H1 (cell line): Measurements from ENCODE around the gene ABLIM1. TPM values are rescaled to one million over a fixed set of nuclear protein-coding genes. Genes with fewer than 3 reads are reported as not detected.

ENCODE experiments used
- CTCF ChIA-PET: fragments of 300-600 bp; sonication (Branson Sonifier 250); formaldehyde crosslinking; loops from one replicate; lab custom pipeline; 2021; ENCODE audit not compliant: partially characterized antibody; lab: Charles Lee
- POLR2A ChIA-PET: fragments of 300-600 bp; sonication (Branson Sonifier 250); formaldehyde crosslinking; loops from one replicate; lab custom pipeline; 2021; ENCODE audit warnings: inconsistent platforms; ENCODE audit not compliant: partially characterized antibody; lab: Charles Lee
- DNase-seq, 2 experiments: peaks; one replicate each; pipeline versions ENCODE4 v3.0.0 to v3.0.0-alpha.2; 2010 to 2022; ENCODE audit warnings: low spot score in 2 of 2, low read depth in 1 of 2, mixed read lengths in 1 of 2
- FAIRE-seq: peaks from 2 replicates; lab custom pipeline; 2011; peaks lifted over from hg19 to GRCh38; lab: Jason Lieb, UNC
- H2AFZ ChIP-seq: 2 replicates; pipeline ENCODE4 v1.8.1; 2012; ENCODE audit warnings: low read length, inconsistent platforms
- H2AK5ac ChIP-seq: 2 replicates; pipeline ENCODE4 v1.6.1; 2013; ENCODE audit warnings: low read depth, low read length
- H2BK120ac ChIP-seq: replicated peaks from 2 replicates; pipeline ENCODE3; 2013; ENCODE audit warnings: low read depth, low read length, inconsistent platforms
- H2BK12ac ChIP-seq: 2 replicates; pipeline ENCODE4 v1.6.1; 2013; ENCODE audit warnings: low read depth, low read length
- H2BK15ac ChIP-seq: 2 replicates; pipeline ENCODE4 v1.6.1; 2013; ENCODE audit warnings: low read length
- H2BK20ac ChIP-seq: 2 replicates; pipeline ENCODE4 v1.6.1; 2013; ENCODE audit warnings: low read length
- H2BK5ac ChIP-seq: 2 replicates; pipeline ENCODE4 v1.6.1; 2013; ENCODE audit warnings: low read depth, low read length
- H3K14ac ChIP-seq: 2 replicates; pipeline ENCODE4 v1.6.1; 2013; ENCODE audit warnings: inconsistent platforms; ENCODE audit not compliant: insufficient read length
- H3K18ac ChIP-seq: 2 replicates; pipeline ENCODE4 v1.6.1; 2013; ENCODE audit warnings: low read length; ENCODE audit errors: extremely low read depth
- H3K23ac ChIP-seq: 2 replicates; pipeline ENCODE4 v1.6.1; 2013; ENCODE audit warnings: inconsistent platforms; ENCODE audit not compliant: insufficient read length
- H3K23me2 ChIP-seq: 2 replicates; pipeline ENCODE4 v1.6.1; 2013; ENCODE audit warnings: low read depth, low read length
- H3K27ac ChIP-seq: 2 replicates; pipeline ENCODE4 v1.6.1; 2011; ENCODE audit warnings: low read depth, low read length, inconsistent platforms
- H3K27me3 ChIP-seq, 4 experiments: replicated peaks in 1 of 4; 1 replicate in 1 of 4; 2 replicates in 3 of 4; pipeline versions ENCODE4 v1.6.1 to v1.8.1; 2011 to 2013; ENCODE audit warnings: low read length in 3 of 4, mild to moderate bottlenecking in 3 of 4, inconsistent platforms in 2 of 4, mixed read lengths in 2 of 4, moderate library complexity in 1 of 4; ENCODE audit not compliant: control insufficient read depth in 3 of 4, insufficient read depth in 3 of 4; ENCODE audit errors: extremely low read depth in 1 of 4
- H3K36me3 ChIP-seq, 4 experiments: 2 replicates each; pipeline versions ENCODE4 v1.6.1 to v1.8.1; 2011 to 2013; ENCODE audit warnings: mild to moderate bottlenecking in 4 of 4, low read length in 3 of 4, moderate library complexity in 2 of 4, control low read depth in 1 of 4, inconsistent platforms in 1 of 4; ENCODE audit not compliant: insufficient read depth in 4 of 4, control insufficient read depth in 2 of 4
- H3K4ac ChIP-seq: replicated peaks from 2 replicates; pipeline ENCODE3; 2013; ENCODE audit warnings: low read length, low read depth, mixed read lengths, inconsistent platforms; ENCODE audit not compliant: insufficient read length
- H3K4me1 ChIP-seq, 4 experiments: replicated peaks in 1 of 4; 1 replicate in 1 of 4; 2 replicates in 3 of 4; pipeline versions ENCODE4 v1.6.1 to v1.8.1; 2011 to 2013; ENCODE audit warnings: low read length in 3 of 4, inconsistent platforms in 2 of 4, mixed read lengths in 1 of 4; ENCODE audit not compliant: insufficient read depth in 4 of 4, control insufficient read depth in 3 of 4
- H3K4me2 ChIP-seq, 2 experiments: 2 replicates each; pipeline versions ENCODE4 v1.6.1 to v1.8.1; 2011 to 2013; ENCODE audit warnings: low read depth in 2 of 2, low read length in 2 of 2, control low read depth in 1 of 2, inconsistent platforms in 1 of 2, mild to moderate bottlenecking in 1 of 2; ENCODE audit not compliant: insufficient read depth in 1 of 2
- H3K4me3 ChIP-seq, 4 experiments: fragments of 200-600, 300-600 bp in 1 of 4; sonication (generic), shearing (Covaris generic), sonication (Bioruptor Twin) in 1 of 4; 2 replicates each; pipeline versions ENCODE4 v1.5.1 to v1.8.1; 2011 to 2016; ENCODE audit warnings: low read length in 4 of 4, low read depth in 3 of 4, control low read depth in 2 of 4, inconsistent platforms in 2 of 4, mild to moderate bottlenecking in 2 of 4, mixed read lengths in 1 of 4, moderate library complexity in 1 of 4; ENCODE audit not compliant: insufficient read depth in 2 of 4; ENCODE audit errors: extremely low read depth in 1 of 4
- H3K56ac ChIP-seq: replicated peaks from 2 replicates; pipeline ENCODE3; 2013; ENCODE audit warnings: low read depth, mild to moderate bottlenecking, mixed read lengths, low read length, inconsistent platforms; ENCODE audit not compliant: insufficient read length
- H3K79me1 ChIP-seq: 2 replicates; pipeline ENCODE4 v1.6.1; 2013; ENCODE audit warnings: low read depth, low read length, control low read depth
- H3K79me2 ChIP-seq, 2 experiments: 2 replicates each; pipeline versions ENCODE4 v1.6.1 to v1.8.1; 2012 to 2013; ENCODE audit warnings: low read length in 2 of 2, mild to moderate bottlenecking in 2 of 2, inconsistent platforms in 1 of 2; ENCODE audit not compliant: insufficient read depth in 2 of 2, control insufficient read depth in 1 of 2
- H3K9ac ChIP-seq, 4 experiments: replicated peaks in 1 of 4; 1 replicate in 1 of 4; 2 replicates in 3 of 4; pipeline versions ENCODE4 v1.6.1 to v1.8.1; 2011 to 2013; ENCODE audit warnings: low read depth in 3 of 4, low read length in 3 of 4, control low read depth in 2 of 4, mild to moderate bottlenecking in 2 of 4, moderate library complexity in 2 of 4, inconsistent platforms in 1 of 4; ENCODE audit errors: extremely low read depth in 1 of 4
- H3K9me3 ChIP-seq, 2 experiments: 2 replicates each; pipeline versions ENCODE4 v1.6.1 to v1.8.1; 2012 to 2013; ENCODE audit warnings: mild to moderate bottlenecking in 2 of 2, moderate library complexity in 2 of 2, control low read depth in 1 of 2, inconsistent platforms in 1 of 2, low read depth in 1 of 2, low read length in 1 of 2, mixed read lengths in 1 of 2; ENCODE audit not compliant: insufficient read depth in 2 of 2
- H4K20me1 ChIP-seq, 2 experiments: replicated peaks in 1 of 2; 2 replicates each; pipeline versions ENCODE3 to v1.8.1; 2011 to 2013; ENCODE audit warnings: inconsistent platforms in 2 of 2, low read length in 2 of 2, mild to moderate bottlenecking in 1 of 2; ENCODE audit not compliant: insufficient read depth in 2 of 2, control insufficient read depth in 1 of 2
- H4K5ac ChIP-seq: 2 replicates; pipeline ENCODE4 v1.6.1; 2013; ENCODE audit warnings: low read length, low read depth, mixed read lengths, inconsistent platforms; ENCODE audit not compliant: insufficient read length
- H4K8ac ChIP-seq: 2 replicates; pipeline ENCODE4 v1.8.0; 2013; ENCODE audit warnings: mild to moderate bottlenecking, moderate library complexity, low read length, inconsistent platforms; ENCODE audit not compliant: insufficient read depth; ENCODE audit errors: extremely low read depth
- H4K91ac ChIP-seq: replicated peaks from 2 replicates; pipeline ENCODE3; 2013; ENCODE audit warnings: low read length, mixed read lengths, inconsistent platforms; ENCODE audit not compliant: insufficient read length
- EGR1 ChIP-seq: IDR thresholded peaks from 2 replicates; pipeline ENCODE4 v1.6.1; 2011; ENCODE audit warnings: low read depth, low read length, borderline replicate concordance
- SRF ChIP-seq: IDR thresholded peaks from 2 replicates; pipeline ENCODE4 v1.6.1; 2011; ENCODE audit warnings: mild to moderate bottlenecking, low read depth, low read length, moderate library complexity
- WGBS, 2 experiments: shearing (Covaris generic) in 1 of 2; methylation state at CpG; one replicate each; pipeline versions ENCODE4 v1.1.6 to v1.1.7; 2013 to 2015; ENCODE audit warnings: low lambda C conversion rate in 2 of 2, mixed read lengths in 2 of 2, inconsistent platforms in 1 of 2, low coverage in 1 of 2, missing lambda C conversion rate in 1 of 2; ENCODE audit not compliant: insufficient replicate concordance in 2 of 2, insufficient coverage in 1 of 2, insufficient read length in 1 of 2; ENCODE audit errors: extremely low coverage in 1 of 2, missing lambda C conversion rate in 1 of 2; 5-methylcytosine and 5-hydroxymethylcytosine counted together
- polyA plus RNA-seq, 7 experiments: library from polyadenylated mRNA; depleted of rRNA in 3 of 7; stranded (reverse) in 5 of 7; unstranded in 2 of 7; fragments of >200 nt in 5 of 7; fragments of 200-250 nt in 2 of 7; gene quantifications; 1 replicate in 5 of 7; 2 replicates in 1 of 7; 4 replicates in 1 of 7; pipeline versions ENCODE4 v1.2.1 to v1.2.3, GENCODE V29; 2011 to 2013; ENCODE audit warnings: missing spikeins in 2 of 7, mixed read lengths in 2 of 7
- total RNA-seq: library from RNA; stranded (reverse); fragmentation: NEBNext Ultra II Directional; extraction: Animal tissue kit (Norgen Biotek cat#: 25700); gene quantifications from 2 replicates; pipeline ENCODE4 v1.2.1, GENCODE V29; 2021

The ABLIM1 gene
- total and polyA plus RNA-seq, 2 of the 8 experiments (the other 6 are each of a cell fraction or from before 2014, with no cell fraction given), result 51.2 to 51.7 TPM

DNA sequence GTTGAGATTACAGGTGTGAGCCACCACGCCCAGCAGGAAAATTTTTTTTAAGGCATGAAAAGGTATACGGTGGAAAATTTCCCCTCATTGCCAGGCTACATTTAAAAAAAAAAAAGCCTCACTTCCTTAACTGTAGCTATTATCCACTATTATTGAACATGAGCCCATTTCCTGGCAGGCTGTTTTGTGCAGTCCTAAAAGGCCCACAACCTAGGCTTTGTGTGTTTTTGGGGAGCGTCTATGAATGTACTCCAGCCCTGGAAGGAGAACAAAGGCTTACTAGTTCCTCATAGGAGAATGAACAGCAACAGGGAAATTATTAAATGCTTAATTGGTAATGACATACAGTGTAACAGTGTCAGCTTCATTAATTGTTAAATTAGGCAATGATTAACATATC, 111.0 kb downstream of the ABLIM1 start:
- no peak overlapping the region for H2BK5ac ChIP-seq
- H2AK5ac ChIP-seq, result no peak overlapping the region
- no peak overlapping the region for H4K8ac ChIP-seq
- H3K9ac ChIP-seq, result no peak overlapping the region
- H2BK20ac ChIP-seq, result no peak overlapping the region
- no peaks in the 10 kb centered on the region for H3K9me3 ChIP-seq
- H3K23ac ChIP-seq, result no peak overlapping the region
- no peak overlapping the region for H2BK12ac ChIP-seq
- H3K14ac ChIP-seq, result no peak overlapping the region
- no peak overlapping the region for H3K4ac ChIP-seq
- no peak for DNase-seq
- no peak overlapping the region for H3K4me2 ChIP-seq
- H4K91ac ChIP-seq, result no peak overlapping the region
- no peak overlapping the region for H2AFZ ChIP-seq
- H3K79me2 ChIP-seq, result no peaks in the 10 kb centered on the region
- TF ChIP-seq SRF, result no peak
- TF ChIP-seq EGR1, result no peak
- ChIA-PET CTCF (interaction anchor here (0.6 to 11.6 kb wide), 15 partner anchors 10 to 243 kb away, joined by 3 to 186 read pairs (median 6); no protein-coding TSS in a partner anchor), POLR2A (interaction anchor here (0.6 kb wide), 1 partner anchor 183 kb away, joined by 3 read pairs; no protein-coding TSS in a partner anchor)
- H3K4me3 ChIP-seq, result no peak overlapping the region
- H4K20me1 ChIP-seq, result no peaks in the 10 kb centered on the region
- H4K5ac ChIP-seq, result no peak overlapping the region
- no peaks in the 10 kb centered on the region for H3K79me1 ChIP-seq
- H2BK15ac ChIP-seq, result no peak overlapping the region
- WGBS, 2 experiments, result 85% methylated on average over 3 of the region's 3 CpGs; no CpG with 5 or more reads in 1 of the 2 experiments
- H2BK120ac ChIP-seq, result no peak overlapping the region
- peaks cover 0 to 4% (median 0%) of the 10 kb centered on the region in 4 experiments; a peak in 1 of 7 replicates for H3K4me1 ChIP-seq
- no peak for FAIRE-seq
- H3K18ac ChIP-seq, result no peak overlapping the region
- no peaks in the 10 kb centered on the region for H3K36me3 ChIP-seq
- no peak overlapping the region for H3K27ac ChIP-seq
- no peak overlapping the region for H3K56ac ChIP-seq
- H3K23me2 ChIP-seq, result no peaks in the 10 kb centered on the region
- no peaks in the 10 kb centered on the region for H3K27me3 ChIP-seq
